ENCODE results near the gene LUZP1. TPM values are rescaled to one million over a fixed set of nuclear protein-coding genes. Genes with fewer than 3 reads are reported as not detected.

LUZP1 gene
- total RNA-seq, 1 donor from 2014 or later: 5.3 TPM

DNA sequence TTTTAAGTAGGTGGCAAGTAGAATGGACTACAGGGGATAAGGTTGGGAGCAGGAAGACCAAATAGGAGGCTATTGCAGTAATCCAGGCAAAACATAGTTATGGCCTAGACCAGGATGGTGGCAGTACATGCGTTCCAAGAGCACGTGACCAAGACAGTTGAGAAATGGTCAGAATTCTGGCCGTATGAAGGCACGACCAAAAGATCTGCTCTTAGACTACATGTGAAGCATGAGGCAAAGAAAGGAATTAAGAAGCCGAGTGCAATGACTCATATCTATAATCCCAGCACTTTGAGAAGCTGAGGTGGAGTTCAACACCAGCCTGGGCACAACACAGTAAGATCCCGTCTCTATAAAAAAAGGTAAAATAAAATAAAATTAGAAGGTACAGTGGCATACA, 71.3 kb downstream of the LUZP1 start:
- DNase-seq (ENCODE audit: low spot score in 2 of 2): no peak
- FAIRE-seq: no peak

DNA sequence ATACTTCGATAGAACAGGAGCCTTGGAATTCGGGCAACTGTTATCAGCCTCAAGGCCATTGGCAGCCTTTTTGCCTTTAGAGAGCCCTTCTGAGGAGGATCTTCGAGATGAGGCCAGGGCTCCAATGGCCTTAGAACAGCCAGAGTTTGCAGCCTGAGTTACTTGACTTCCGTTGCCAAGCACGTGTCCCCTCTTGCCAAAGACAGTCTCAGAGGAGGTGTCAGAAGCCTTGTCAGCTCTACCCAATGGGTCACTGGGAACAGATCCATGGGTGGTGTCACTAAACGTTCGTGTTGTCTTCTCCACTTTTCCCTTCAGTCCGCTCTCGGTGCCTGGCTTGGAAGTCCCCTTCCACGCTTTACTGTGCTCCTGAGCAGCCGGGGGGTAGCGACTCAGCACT, 76.2 kb downstream of the LUZP1 start:
- no peak for DNase-seq (ENCODE audit: low spot score in 2 of 2)
- no peak for FAIRE-seq

DNA sequence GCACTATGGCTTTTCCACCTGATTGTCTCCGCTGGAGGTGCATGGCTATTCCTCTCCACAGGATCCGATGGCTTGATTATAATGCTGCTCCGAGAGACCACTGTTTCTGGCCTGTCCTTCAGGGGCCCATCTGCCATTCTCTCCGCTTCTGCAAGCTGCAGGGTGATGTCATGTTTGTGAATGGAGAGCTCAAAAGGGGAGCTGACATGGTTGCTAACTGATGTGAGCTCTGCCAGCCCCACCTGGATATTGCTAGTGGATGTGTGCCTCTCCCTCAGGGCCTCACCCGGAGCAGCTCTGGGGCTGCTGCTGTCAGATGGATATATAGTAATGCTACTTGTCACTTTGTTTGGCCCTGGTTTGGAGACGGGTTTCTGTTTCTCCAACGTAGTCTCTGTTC, 77.1 kb downstream of the LUZP1 start:
- no peak for DNase-seq (ENCODE audit: low spot score in 2 of 2)
- FAIRE-seq: no peak

GRCh38 chr1:23090056-23090455, 78.6 kb downstream of the LUZP1 start:
- FAIRE-seq (no peak), DNase-seq (ENCODE audit: low spot score in 2 of 2) (no peak)

DNA sequence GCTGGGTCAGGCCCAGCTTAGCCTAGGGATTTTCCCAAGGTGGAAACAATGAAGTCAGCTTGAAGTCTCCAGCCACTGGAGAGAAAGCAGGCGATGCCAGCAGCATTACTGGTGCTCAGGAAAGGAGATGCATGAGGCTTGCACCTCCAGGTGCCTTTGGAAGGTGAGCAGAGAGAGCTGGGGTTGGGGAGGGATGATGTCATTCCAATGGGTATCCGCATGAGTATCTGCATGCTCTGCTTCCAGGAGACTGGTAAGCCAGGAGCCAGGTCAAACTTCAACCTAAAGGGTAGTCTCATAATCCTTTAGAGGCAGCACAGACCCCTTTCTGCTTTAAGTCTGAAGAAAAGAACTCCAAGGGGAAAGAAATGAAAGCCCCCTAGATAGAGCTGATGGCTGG, 80.6 kb downstream of the LUZP1 start:
- DNase-seq (ENCODE audit: low spot score in 2 of 2) (no peak), FAIRE-seq (no peak)

DNA sequence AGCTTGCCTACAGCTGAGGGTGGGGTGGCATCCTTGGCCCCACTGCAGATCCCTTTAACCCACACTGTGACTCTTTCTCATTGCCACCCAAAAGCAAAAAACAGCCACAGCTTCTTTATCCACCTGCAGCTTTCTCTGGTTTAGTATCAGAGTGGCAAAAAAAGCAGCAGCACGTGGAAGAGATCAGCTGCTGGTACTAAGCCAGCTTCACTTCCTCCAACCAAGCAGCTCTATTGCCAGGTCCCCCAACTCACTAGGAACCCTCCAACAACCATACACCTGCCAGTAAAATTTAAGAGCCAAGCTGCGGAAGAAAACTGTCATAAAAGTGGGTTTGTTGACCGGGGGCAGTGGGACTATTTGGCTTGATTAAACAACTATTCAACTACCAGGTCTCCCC, 83.0 kb downstream of the LUZP1 start:
- no peak for FAIRE-seq
- DNase-seq (ENCODE audit: low spot score in 2 of 2): no peak

- FAIRE-seq (no peak), DNase-seq (ENCODE audit: low spot score in 2 of 2) (no peak)
These were observed 83.8 kb downstream of the LUZP1 start for GRCh38 chr1:23084880-23085279.

GRCh38 chr1:23083714-23084480, 84.8 kb downstream of the LUZP1 start:
- no peak for FAIRE-seq

DNA sequence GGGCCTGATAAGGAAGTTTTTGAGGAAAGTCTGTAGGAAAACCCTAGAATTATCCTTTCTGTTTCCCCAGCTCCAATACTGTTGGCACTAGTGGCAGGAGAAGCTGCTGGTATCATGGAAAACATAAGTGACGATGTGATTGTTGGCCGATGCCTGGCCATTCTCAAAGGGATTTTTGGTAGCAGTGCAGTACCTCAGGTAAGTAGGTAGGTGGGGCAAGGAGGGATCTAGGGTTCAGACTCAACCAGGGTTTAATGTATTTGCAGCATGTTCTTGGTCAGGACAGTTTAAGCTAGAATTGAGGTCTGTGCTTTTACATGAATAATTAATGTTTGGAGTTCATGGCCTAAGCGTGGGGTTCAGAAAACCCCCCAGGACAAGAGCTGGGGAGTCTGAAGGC, 87.3 kb downstream of the LUZP1 start:
- FAIRE-seq: no peak
- no peak for DNase-seq (ENCODE audit: low spot score in 2 of 2)

More at GRCh38 chr1:23083714-23084480, 84.8 kb downstream of the LUZP1 start:
- DNase-seq (ENCODE audit: low spot score in 2 of 2): no peak

DNA sequence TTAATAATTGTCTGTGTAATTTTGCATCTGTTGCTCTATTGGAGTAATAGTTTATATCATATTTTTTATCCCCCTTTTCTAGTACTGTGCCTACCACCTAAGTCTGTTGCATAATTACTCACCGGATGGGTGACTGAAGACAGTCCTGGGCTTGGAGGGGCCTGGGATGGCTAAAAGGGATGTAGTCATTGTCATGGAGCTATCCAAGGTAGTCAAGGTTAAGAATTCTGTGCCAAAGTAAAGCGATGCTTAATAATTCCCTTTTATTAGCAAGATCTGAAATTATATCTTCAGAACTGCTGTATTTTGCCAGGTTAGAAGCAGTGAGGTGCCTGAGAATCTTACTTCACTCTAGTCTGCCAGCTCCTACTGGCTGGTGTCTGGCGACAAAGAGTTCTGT, 87.8 kb downstream of the LUZP1 start:
- FAIRE-seq (no peak), DNase-seq (ENCODE audit: low spot score in 2 of 2) (no peak)

GRCh38 chr1:23079025-23079424, 89.6 kb downstream of the LUZP1 start:
- FAIRE-seq (no peak), DNase-seq (ENCODE audit: low spot score in 2 of 2) (no peak)

DNA sequence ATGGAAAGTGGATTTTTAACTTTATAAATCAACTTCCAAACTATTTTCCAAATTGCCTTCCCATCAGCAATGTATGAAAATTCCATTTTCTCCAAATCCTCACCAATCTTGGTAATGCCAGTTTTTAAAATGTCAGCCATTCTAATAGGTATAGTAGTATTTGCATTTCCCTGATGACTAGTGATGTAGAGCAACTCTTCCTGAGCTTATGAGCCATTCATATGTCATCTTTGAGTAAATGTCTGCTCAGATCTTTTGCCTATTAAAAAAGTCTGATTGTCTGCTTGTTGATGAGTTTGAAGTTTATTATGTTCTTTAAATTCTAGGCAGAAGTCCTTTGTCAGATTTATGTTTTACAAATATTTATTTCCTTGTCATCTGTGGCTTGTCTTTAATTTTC, 94.6 kb downstream of the LUZP1 start:
- no peak for FAIRE-seq

GRCh38 chr1:23069675-23070074, 99.0 kb downstream of the LUZP1 start:
- DNase-seq (ENCODE audit: low spot score in 2 of 2) (no peak), FAIRE-seq (no peak)

More for the DNA sequence above, 94.6 kb downstream of the LUZP1 start:
- DNase-seq (ENCODE audit: low spot score in 2 of 2): no peak

DNA sequence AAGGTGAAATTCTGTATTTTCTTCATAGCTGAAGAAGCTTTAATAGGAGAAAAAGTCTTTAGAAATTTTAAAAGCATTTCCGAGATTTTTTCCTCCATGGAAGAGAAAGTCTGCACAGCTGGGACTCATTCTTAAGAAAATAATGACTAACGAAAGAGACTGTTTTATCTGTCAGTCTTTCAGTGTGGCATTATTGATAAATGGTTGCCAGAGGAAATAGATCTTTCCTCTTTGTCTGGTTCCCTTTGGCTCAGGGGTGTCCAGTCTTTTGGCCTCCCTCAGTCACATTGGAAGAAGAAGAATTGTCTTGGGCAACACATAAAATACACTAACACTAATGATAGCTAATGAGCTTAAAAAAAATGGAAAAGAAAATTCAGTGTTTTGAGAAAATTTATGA, 99.5 kb downstream of the LUZP1 start:
- no peak for FAIRE-seq
- no peak for DNase-seq (ENCODE audit: low spot score in 2 of 2)

DNA sequence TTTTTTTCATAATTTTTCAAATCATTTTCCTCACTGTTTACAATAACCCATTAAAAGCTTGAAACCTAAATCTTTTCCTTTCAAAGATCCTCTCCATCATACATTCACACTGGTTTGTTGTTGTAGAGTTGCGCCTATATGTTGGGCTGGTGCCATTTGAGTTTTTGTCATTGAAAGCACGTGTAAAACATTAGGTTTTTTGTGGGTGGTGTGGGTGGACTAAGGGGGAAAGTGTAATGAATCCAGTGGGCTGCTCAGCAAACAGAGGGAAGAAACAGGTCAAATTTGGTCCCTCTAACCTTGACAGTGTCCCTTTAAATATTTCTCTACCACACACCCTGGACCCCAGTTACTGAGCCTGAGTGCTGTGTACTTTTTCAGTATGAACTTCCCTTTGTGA, 102.6 kb downstream of the LUZP1 start:
- FAIRE-seq (no peak), DNase-seq (ENCODE audit: low spot score in 2 of 2) (no peak)

DNA sequence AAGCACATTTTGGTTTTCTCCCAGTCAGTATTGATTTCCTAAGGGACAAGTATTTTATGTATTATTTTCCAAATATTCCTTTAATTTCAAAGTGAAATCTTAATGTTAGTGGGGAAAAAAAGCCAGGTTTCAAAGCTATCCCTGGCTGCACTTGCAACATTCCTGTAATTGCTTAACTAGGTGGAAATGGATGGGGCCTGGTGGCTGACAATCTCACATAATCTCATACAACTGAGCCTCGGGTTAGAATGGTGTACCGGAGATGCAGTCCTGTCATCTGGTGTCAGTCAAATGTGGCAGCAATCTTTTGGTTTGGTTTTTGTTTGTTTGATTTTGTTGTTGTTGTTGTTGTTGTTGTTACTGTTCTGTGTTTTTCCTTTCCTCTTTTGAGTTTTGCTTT, 103.3 kb downstream of the LUZP1 start:
- FAIRE-seq: no peak
- DNase-seq (ENCODE audit: low spot score in 2 of 2): no peak

DNA sequence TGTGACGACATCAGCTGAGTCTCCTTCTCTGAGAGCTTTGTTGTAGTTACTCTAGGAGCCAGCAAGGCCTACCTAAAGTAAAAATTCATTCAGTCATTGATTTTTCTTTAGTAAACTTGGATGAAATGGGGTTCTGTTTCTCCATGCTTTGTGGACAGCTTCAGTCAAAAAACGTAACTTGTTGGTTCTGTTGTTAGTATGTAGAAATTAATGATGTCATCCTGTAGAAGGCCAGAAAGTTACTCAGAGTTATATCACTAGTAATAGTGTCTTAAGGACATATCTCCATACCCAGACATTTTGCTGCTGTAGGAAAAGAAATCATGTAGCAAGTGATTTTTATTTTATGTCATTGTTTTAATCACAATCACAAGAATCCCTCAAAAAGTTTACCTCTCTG, 106.4 kb downstream of the LUZP1 start:
- FAIRE-seq (no peak), DNase-seq (ENCODE audit: low spot score in 2 of 2) (no peak)

DNA sequence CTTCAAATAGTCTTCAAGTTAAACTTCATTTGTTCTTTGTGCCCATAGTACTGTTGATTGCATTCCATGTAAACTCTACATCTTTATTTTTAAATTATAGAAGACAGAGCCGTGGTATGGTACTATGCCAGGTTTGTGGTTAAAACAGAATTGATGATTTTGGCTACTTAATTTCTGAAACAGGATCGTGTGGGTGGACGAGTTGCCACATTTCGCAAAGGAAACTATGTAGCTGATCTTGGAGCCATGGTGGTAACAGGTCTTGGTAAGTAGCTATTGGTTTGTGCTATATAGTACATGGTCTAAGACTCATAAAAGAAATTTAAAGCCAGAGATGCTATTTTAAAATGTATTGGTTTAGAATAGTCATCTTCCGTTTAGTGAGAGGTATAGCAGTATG, 111.4 kb downstream of the LUZP1 start:
- FAIRE-seq (no peak), DNase-seq (ENCODE audit: low spot score in 2 of 2) (no peak)

GRCh38 chr1:23051290-23051909, 117.3 kb downstream of the LUZP1 start:
- no peak for FAIRE-seq
- no peak for DNase-seq (ENCODE audit: low spot score in 2 of 2)

DNA sequence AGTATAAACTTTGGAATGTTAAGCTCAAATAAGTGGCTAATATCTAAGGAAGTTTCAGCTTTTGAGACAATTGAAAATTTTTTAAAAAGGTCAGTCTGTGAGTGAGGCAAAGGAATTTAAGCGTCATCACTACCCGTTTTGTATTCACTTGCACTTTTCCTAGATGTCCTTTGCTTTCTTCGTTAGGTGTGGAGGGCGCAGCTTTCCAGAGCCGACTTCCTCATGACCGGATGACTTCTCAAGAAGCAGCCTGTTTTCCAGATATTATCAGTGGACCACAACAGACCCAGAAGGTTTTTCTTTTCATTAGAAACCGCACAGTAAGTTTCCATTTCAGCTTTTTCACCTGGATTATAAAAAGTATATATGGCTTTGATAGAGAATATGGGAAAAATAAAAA, 118.5 kb downstream of the LUZP1 start:
- no peak for DNase-seq (ENCODE audit: low spot score in 2 of 2)
- no peak for FAIRE-seq

DNA sequence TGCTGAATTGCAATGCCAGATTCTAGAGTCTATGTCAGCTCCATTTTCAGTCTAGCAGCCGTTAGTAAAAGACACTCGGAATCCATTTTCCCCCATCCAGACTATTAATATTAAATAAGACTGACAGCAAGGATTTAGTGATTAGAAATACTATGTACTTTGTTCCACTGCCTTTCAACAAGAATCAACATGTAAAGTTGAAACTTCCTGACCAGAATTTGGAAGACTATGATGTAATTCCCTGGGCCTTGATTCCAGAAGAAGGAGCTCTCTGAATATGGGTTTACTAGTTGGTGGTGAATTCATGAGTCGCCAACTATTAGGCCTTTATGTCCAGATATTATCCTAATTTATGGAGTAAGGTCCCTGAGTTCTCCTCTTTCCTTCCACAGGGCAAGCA, 124.6 kb downstream of the LUZP1 start:
- FAIRE-seq: no peak

GRCh38 chr1:23040509-23040908, 128.1 kb downstream of the LUZP1 start:
- no peak for FAIRE-seq
- DNase-seq (ENCODE audit: low spot score in 2 of 2): no peak

More for the DNA sequence above, 124.6 kb downstream of the LUZP1 start:
- no peak for DNase-seq (ENCODE audit: low spot score in 2 of 2)
